Colon (tissue), 2 donors: ENCODE data around the gene GLS.

Experiments used
- FAIRE-seq: peaks from 2 replicates; lab custom pipeline; 2012; peaks lifted over from hg19 to GRCh38; lab: Jason Lieb, UNC
- donor health status: control.
- donor health status: control.

GLS gene

DNA sequence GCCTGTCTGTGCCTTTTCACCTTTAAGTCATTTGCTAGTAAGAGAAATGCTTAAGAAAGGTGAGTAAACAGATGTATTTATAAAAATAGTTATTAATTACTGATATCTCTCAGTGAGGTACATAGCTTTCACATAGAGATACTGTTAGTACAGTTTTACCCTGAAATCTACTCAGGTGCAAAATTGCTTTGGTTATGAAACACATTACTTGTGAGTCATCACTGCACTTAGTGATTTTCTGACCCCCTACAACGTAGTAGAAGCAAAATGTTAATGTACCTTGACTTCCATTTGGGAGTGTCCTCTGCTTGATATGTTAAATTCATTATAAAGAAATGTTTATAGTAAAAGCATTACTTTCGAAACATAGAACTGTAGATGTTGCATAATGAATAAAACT, 6.5 kb downstream of the GLS start:
- no peak for FAIRE-seq

GRCh38 chr2:190888449-190888848, 7.8 kb downstream of the GLS start:
- no peak for FAIRE-seq

GRCh38 chr2:190889175-190889943, 8.7 kb downstream of the GLS start:
- FAIRE-seq: no peak

GRCh38 chr2:190891372-190891771, 10.8 kb downstream of the GLS start:
- FAIRE-seq: no peak

DNA sequence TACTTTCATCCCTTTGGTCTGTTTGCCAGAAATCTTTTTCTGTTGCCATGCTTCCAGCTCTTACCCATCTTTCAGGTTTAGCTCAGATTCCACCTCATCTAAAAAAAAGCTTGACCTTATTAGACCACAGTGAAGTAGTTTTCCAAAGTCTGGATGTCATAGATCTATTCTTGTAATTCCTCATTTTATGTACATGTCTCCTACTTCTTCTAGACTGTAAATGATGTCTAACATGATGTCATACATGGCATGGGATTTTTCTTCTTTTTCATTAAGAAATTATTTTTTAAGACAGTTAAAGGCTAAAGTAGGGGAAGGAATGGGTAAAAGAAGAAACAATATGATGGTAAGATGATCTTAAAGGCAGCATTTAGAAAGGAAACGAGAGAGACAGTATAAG, 11.3 kb downstream of the GLS start:
- no peak for FAIRE-seq

DNA sequence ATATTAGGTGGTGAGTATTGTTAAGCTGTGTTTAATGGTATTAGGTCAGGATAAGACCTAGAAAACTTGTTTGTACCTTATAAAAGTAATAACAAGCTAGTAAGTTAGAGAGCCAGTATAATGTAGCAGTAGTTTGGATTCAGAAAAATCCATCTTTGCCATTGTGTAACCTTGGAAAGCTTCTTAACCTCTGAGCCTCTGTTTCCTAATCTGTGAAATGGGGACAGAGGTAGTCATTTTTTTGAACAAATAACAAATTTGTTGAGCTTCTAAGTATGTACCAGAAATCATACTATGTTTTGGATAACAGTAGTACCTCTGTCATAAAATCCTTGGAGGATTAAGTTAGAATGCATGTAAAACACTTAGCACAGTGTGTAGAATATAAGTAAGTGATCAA, 12.5 kb downstream of the GLS start:
- no peak for FAIRE-seq

DNA sequence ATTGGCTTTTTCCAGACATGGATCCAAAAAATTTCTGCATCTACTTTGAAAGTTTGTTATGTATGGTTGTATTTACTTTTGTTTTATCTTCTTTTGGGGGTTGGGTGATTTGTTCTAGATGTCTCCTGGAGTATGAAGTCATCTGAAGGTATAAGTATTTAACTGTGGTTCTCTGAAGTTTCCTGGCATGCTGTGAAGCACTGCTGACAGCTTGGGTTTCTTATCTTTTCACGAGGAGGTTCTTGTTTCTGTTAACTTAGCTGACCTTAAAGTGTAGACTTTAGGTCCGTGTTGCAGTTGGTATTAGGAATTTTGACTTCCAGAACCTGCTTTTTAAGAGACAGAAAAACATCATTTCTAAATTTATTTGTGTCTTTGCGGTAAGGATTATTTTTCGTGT, 15.9 kb downstream of the GLS start:
- FAIRE-seq: no peak

GRCh38 chr2:190903693-190904450, 23.3 kb downstream of the GLS start:
- no peak for FAIRE-seq

DNA sequence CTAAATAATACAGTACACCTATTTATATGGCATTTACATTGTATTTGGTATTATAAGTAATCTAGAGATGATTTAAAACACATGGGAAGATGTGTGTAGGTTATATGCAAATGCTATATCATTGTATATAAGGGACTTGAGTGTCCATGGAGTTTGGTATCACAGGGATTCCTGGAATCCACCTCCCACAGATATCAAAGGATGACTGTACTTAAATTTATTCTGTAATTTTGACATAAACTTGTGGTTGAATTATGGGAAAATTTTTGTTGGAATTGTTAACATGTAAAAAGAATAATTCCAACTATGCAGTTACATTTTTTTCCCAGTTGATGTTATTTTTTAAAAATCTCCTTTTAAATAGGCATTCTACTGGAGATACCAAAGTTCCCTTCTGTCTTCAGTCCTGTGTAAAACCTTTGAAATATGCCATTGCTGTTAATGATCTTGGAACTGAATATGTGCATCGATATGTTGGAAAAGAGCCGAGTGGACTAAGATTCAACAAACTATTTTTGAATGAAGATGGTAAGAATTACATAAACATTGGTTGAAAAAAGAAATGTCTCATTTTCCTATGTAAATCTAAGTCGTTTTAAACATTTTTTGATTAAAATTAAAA, 24.1 kb downstream of the GLS start:
- FAIRE-seq: no peak

DNA sequence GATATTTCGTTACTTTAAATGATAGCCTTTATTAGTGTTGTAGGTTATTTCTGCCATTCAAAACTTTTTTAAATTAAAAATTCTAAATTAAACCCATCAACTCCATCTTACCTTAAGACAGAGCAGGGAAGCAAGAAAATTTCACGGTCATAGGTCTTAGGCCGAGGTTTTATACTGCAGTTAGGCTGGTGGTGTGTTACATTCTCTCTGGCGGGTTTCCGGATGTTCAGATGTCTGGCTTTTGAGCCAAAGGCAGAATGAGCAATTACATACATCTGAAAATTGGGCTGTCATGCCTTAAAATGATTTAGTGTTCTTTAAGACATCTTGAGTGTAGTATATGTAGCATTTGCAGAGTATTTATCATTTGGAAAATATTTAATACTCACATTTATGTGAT, 27.9 kb downstream of the GLS start:
- FAIRE-seq: no peak

DNA sequence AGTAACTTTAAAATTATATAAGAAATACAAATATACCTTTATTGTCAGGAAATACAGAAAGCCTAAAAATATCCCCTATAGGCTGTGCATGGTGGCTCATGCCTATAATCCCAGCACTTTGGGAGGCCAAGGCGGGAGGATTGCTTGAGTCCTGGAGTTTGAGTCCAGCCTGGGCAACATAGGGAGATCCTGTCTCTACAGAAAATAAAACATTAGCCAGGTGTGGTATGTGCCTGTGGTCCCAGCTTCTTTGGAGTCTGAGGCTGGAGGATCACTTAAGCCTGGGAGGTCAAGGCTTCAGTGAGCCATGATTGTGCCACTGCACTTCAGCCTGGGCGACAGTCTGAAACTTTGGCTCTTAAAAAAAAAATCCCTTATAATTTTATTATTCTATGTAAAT, 29.1 kb downstream of the GLS start:
- FAIRE-seq: no peak

- peak; percentile 75 for FAIRE-seq
These were observed 29.9 kb downstream of the GLS start for GRCh38 chr2:190910341-190911136.

- no peak for FAIRE-seq
These were observed 31.2 kb downstream of the GLS start for GRCh38 chr2:190911813-190912212.

GRCh38 chr2:190912726-190913125, 32.1 kb downstream of the GLS start:
- FAIRE-seq: no peak

- FAIRE-seq: no peak
These were observed 33.1 kb downstream of the GLS start for GRCh38 chr2:190913725-190914124.

- no peak for FAIRE-seq
These were observed 36.2 kb downstream of the GLS start for GRCh38 chr2:190916829-190917228.

- FAIRE-seq: peak; percentile 21
These were observed 39.5 kb downstream of the GLS start for GRCh38 chr2:190920085-190920484.

- no peak for FAIRE-seq
These were observed 41.8 kb downstream of the GLS start for GRCh38 chr2:190922376-190922775.

DNA sequence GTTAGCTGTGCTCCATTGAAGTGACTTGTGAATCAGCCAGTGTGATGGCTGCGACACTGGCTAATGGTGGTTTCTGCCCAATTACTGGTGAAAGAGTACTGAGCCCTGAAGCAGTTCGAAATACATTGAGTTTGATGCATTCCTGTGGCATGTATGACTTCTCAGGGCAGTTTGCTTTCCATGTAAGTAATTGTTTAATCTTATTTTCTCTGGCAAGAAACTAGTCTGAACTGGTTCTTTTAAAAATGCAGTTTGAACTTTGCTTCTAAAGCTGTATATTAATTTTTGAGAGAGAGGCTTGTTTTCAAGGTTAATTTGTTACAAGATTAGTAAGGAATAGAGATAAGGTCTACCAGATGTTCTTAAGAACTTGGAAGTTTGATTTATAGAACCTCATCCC, 46.7 kb downstream of the GLS start:
- FAIRE-seq: no peak

GRCh38 chr2:190929919-190930318, 49.3 kb downstream of the GLS start:
- FAIRE-seq: no peak

- FAIRE-seq: no peak
These were observed 49.8 kb downstream of the GLS start for GRCh38 chr2:190930411-190930810.

DNA sequence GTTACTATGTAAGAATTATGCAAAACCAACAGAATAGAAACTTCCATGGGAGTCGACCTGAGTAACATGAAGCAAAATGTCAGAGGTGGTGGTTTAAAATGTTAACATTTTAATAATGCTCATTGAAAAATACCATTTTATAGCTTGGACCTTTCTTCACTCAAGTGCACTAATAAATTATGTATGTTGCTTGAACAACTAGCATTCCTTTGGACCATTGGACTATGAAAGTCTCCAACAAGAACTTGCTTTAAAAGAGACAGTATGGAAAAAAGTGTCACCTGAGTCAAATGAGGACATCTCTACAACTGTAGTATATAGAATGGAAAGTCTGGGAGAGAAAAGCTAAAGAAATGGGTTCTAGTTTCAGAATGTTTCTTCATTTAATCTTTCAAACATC, 51.9 kb downstream of the GLS start:
- no peak for FAIRE-seq

- FAIRE-seq: no peak
These were observed 52.7 kb downstream of the GLS start for GRCh38 chr2:190933361-190933760.
